GM19463 (cell line): ENCODE results near the gene XPO6.

ENCODE experiments used
- ATAC-seq: cut with Tn5 transposase; IDR thresholded peaks from one replicate; pipeline ENCODE4 v1.9.1; 2021; ENCODE audit warnings: mild to moderate bottlenecking, moderate library complexity; ENCODE audit not compliant: unreplicated experiment

The XPO6 gene

GRCh38 chr16:28158136-28158535, 53.6 kb downstream of the XPO6 start:
- ATAC-seq = no peak

- no peak for ATAC-seq
Measured at GRCh38 chr16:28156056-28156680, 55.6 kb downstream of the XPO6 start.

- no peak for ATAC-seq
Measured at GRCh38 chr16:28155293-28155692, 56.5 kb downstream of the XPO6 start.

GRCh38 chr16:28151180-28151579, 60.6 kb downstream of the XPO6 start:
- no peak for ATAC-seq

GRCh38 chr16:28149011-28149888, 62.5 kb downstream of the XPO6 start:
- no peak for ATAC-seq

GRCh38 chr16:28146536-28146935, 65.2 kb downstream of the XPO6 start:
- no peak for ATAC-seq

- ATAC-seq = no peak
Measured at GRCh38 chr16:28145796-28146195, 66.0 kb downstream of the XPO6 start.

GRCh38 chr16:28140788-28141618, 70.8 kb downstream of the XPO6 start:
- ATAC-seq = peak; percentile 60

- no peak for ATAC-seq
Measured at GRCh38 chr16:28139530-28139929, 72.2 kb downstream of the XPO6 start.

GRCh38 chr16:28136751-28137434, 74.9 kb downstream of the XPO6 start:
- no peak for ATAC-seq

- no peak for ATAC-seq
Measured at GRCh38 chr16:28133666-28134065, 78.1 kb downstream of the XPO6 start.

GRCh38 chr16:28131743-28132393, 79.9 kb downstream of the XPO6 start:
- no peak for ATAC-seq

GRCh38 chr16:28131181-28131580, 80.6 kb downstream of the XPO6 start:
- no peak for ATAC-seq

- no peak for ATAC-seq
Measured at GRCh38 chr16:28130099-28131088, 81.4 kb downstream of the XPO6 start.

GRCh38 chr16:28126684-28127620, 84.8 kb downstream of the XPO6 start:
- ATAC-seq = no peak

- ATAC-seq = no peak
Measured at GRCh38 chr16:28125592-28125991, 86.2 kb downstream of the XPO6 start.

- no peak for ATAC-seq
Measured at GRCh38 chr16:28121527-28121926, 90.2 kb downstream of the XPO6 start.

- no peak for ATAC-seq
Measured at GRCh38 chr16:28120754-28121153, 91.0 kb downstream of the XPO6 start.
